H1 (cell line): ENCODE results near the gene ATP6V0E2. TPM values are rescaled to one million over a fixed set of nuclear protein-coding genes. Genes with fewer than 3 reads are reported as not detected.

ENCODE experiments used
- BRCA1 ChIP-seq: IDR thresholded peaks from 2 replicates; pipeline ENCODE4 v1.6.1; 2012; ENCODE audit warnings: low read depth, low read length, improper control_type of control experiment
- CEBPB ChIP-seq: IDR thresholded peaks from 2 replicates; pipeline ENCODE4 v1.6.1; 2012; ENCODE audit warnings: low read depth, low read length
- CHD7 ChIP-seq: fragments of 300-600 bp; sonication (generic); IDR thresholded peaks from 2 replicates; pipeline ENCODE4 v1.7.1; 2012; ENCODE audit warnings: low read length, moderate library complexity, mild to moderate bottlenecking, inconsistent platforms; ENCODE audit not compliant: insufficient replicate concordance
- HDAC2 ChIP-seq, 2 experiments: fragments of 300-600 bp in 1 of 2; sonication (generic) in 1 of 2; IDR thresholded peaks; 2 replicates each; pipeline ENCODE4 v1.6.1; 2011 to 2012; ENCODE audit warnings: low read depth in 2 of 2, low read length in 2 of 2, mild to moderate bottlenecking in 2 of 2, moderate library complexity in 2 of 2, borderline replicate concordance in 1 of 2, inconsistent platforms in 1 of 2
- KDM4A ChIP-seq: IDR thresholded peaks from one replicate; pipeline ENCODE4 v1.7.1; 2012; ENCODE audit warnings: low read depth, mild to moderate bottlenecking, moderate library complexity, low read length, inconsistent platforms; ENCODE audit not compliant: severe bottlenecking
- SIX5 ChIP-seq: IDR thresholded peaks from 2 replicates; pipeline ENCODE4 v1.6.1; 2011; ENCODE audit warnings: mild to moderate bottlenecking, low read depth, low read length
- polyA plus RNA-seq, 7 experiments: library from polyadenylated mRNA; depleted of rRNA in 3 of 7; stranded (reverse) in 5 of 7; unstranded in 2 of 7; fragments of >200 nt in 5 of 7; fragments of 200-250 nt in 2 of 7; gene quantifications; 1 replicate in 5 of 7; 2 replicates in 1 of 7; 4 replicates in 1 of 7; pipeline versions ENCODE4 v1.2.1 to v1.2.3, GENCODE V29; 2011 to 2013; ENCODE audit warnings: missing spikeins in 2 of 7, mixed read lengths in 2 of 7
- total RNA-seq: library from RNA; stranded (reverse); fragmentation: NEBNext Ultra II Directional; extraction: Animal tissue kit (Norgen Biotek cat#: 25700); gene quantifications from 2 replicates; pipeline ENCODE4 v1.2.1, GENCODE V29; 2021

ATP6V0E2 gene
- total and polyA plus RNA-seq, 2 of the 8 experiments (the other 6 are each of a cell fraction or from before 2014, with no cell fraction given), result 26.1 to 47.9 TPM

- no peak for TF ChIP-seq HDAC2 (IDR thresholded peaks at IDR 0.05; ENCODE audit: borderline replicate concordance in 1 of 2, low read depth in 2 of 2, low read length in 2 of 2)
- TF ChIP-seq BRCA1, result no peak
- TF ChIP-seq KDM4A, result no peak
- no peak for TF ChIP-seq SIX5
- TF ChIP-seq CEBPB, result no peak
- no peak for TF ChIP-seq CHD7
These were observed 2.2 kb upstream of the ATP6V0E2 start (continued) for GRCh38 chr7:149871576-149871975.
